GM23338 (cell line): ENCODE results near the gene SERPINA9.

Experiments used
- CREB1 ChIP-seq: fragments of 250-450 bp; sonication (Bioruptor Pico); IDR thresholded peaks from 2 replicates; pipeline ENCODE4 v1.5.0; 2020; ENCODE audit warnings: low read depth, mild to moderate bottlenecking, moderate library complexity
- EZH2 ChIP-seq: fragments of 200-600 bp; sonication (generic); IDR thresholded peaks from one replicate; pipeline ENCODE4 v1.8.0; 2017; ENCODE audit warnings: antibody characterized with exemption, mild to moderate bottlenecking, low read depth; ENCODE audit not compliant: unreplicated experiment
- EZH2phosphoT487 ChIP-seq: fragments of 200-600 bp; sonication (generic); IDR thresholded peaks from one replicate; pipeline ENCODE4 v1.8.1; 2018; ENCODE audit warnings: antibody characterized with exemption; ENCODE audit not compliant: unreplicated experiment
- JUNB ChIP-seq: IDR thresholded peaks from one replicate; pipeline ENCODE4 v1.6.1; 2016; ENCODE audit warnings: antibody characterized with exemption; ENCODE audit not compliant: unreplicated experiment
- NANOG ChIP-seq: IDR thresholded peaks from 2 replicates; pipeline ENCODE4 v1.6.1; 2016; ENCODE audit warnings: antibody characterized with exemption, borderline replicate concordance
- POLR2AphosphoS5 ChIP-seq: IDR thresholded peaks from 2 replicates; pipeline ENCODE4 v1.6.1; 2016; ENCODE audit warnings: antibody characterized with exemption, low read depth
- ZNF114 ChIP-seq: fragments of 250-450 bp; sonication (Bioruptor Pico); IDR thresholded peaks from 2 replicates; pipeline ENCODE4 v1.5.0; 2020; ENCODE audit warnings: mild to moderate bottlenecking, moderate library complexity
- ZNF331 ChIP-seq: fragments of 250-450 bp; sonication (Bioruptor Pico); IDR thresholded peaks from 2 replicates; pipeline ENCODE4 v1.5.0; 2020; ENCODE audit warnings: low read depth, mild to moderate bottlenecking, moderate library complexity
- TF ChIP-seq, protein P1 (sequence below), 2 experiments: fragments of 200-600 bp in 1 of 2; sonication (generic) in 1 of 2; conservative IDR thresholded peaks; 2 replicates each; pipeline versions ENCODE4 v1.5.1 to v1.6.1; 2016 to 2017; ENCODE audit warnings: antibody characterized with exemption in 2 of 2, low read depth in 2 of 2, mild to moderate bottlenecking in 2 of 2, moderate library complexity in 1 of 2
- TF ChIP-seq, protein P2 (sequence below): IDR thresholded peaks from 2 replicates; pipeline ENCODE4 v1.6.1; 2016; ENCODE audit warnings: antibody characterized with exemption
- TF ChIP-seq, protein P3 (sequence below): IDR thresholded peaks from one replicate; pipeline ENCODE4 v1.6.1; 2018; ENCODE audit warnings: antibody characterized with exemption; ENCODE audit not compliant: unreplicated experiment

DNA sequence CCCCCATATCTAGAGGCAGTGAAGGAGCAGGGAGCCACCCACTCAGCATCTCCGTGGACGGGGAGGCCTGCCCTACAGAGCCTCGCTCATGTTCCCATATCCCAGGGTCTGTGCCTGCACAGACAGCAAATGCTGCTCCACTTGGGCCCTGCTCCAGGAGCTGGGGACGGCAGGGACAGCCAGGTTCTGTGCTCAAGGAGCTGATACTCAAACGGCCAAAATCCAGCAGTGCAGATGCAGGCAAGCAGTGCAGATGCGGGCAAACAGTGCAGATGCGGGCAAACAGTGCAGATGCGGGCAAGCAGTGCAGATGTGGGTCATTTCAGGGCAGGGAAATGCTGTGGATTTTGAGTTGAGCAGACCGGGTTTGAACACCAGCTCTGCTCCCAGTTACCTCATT is 39.4 kb upstream of the SERPINA9 start:
- TF ChIP-seq ZNF114 (no peak), POLR2AphosphoS5 (no peak), EZH2 (no peak), ZNF331 (CRISPR knock-in tag) (no peak), EZH2phosphoT487 (no peak), JUNB (no peak), CREB1 (CRISPR knock-in tag) (no peak), NANOG (no peak)
- TF ChIP-seq, protein P1, sequence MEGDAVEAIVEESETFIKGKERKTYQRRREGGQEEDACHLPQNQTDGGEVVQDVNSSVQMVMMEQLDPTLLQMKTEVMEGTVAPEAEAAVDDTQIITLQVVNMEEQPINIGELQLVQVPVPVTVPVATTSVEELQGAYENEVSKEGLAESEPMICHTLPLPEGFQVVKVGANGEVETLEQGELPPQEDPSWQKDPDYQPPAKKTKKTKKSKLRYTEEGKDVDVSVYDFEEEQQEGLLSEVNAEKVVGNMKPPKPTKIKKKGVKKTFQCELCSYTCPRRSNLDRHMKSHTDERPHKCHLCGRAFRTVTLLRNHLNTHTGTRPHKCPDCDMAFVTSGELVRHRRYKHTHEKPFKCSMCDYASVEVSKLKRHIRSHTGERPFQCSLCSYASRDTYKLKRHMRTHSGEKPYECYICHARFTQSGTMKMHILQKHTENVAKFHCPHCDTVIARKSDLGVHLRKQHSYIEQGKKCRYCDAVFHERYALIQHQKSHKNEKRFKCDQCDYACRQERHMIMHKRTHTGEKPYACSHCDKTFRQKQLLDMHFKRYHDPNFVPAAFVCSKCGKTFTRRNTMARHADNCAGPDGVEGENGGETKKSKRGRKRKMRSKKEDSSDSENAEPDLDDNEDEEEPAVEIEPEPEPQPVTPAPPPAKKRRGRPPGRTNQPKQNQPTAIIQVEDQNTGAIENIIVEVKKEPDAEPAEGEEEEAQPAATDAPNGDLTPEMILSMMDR (conservative IDR thresholded peaks at IDR 0.05; ENCODE audit: low read depth in 2 of 2): no peak
- TF ChIP-seq, protein P2, sequence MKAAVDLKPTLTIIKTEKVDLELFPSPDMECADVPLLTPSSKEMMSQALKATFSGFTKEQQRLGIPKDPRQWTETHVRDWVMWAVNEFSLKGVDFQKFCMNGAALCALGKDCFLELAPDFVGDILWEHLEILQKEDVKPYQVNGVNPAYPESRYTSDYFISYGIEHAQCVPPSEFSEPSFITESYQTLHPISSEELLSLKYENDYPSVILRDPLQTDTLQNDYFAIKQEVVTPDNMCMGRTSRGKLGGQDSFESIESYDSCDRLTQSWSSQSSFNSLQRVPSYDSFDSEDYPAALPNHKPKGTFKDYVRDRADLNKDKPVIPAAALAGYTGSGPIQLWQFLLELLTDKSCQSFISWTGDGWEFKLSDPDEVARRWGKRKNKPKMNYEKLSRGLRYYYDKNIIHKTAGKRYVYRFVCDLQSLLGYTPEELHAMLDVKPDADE: no peak
- TF ChIP-seq, protein P3, sequence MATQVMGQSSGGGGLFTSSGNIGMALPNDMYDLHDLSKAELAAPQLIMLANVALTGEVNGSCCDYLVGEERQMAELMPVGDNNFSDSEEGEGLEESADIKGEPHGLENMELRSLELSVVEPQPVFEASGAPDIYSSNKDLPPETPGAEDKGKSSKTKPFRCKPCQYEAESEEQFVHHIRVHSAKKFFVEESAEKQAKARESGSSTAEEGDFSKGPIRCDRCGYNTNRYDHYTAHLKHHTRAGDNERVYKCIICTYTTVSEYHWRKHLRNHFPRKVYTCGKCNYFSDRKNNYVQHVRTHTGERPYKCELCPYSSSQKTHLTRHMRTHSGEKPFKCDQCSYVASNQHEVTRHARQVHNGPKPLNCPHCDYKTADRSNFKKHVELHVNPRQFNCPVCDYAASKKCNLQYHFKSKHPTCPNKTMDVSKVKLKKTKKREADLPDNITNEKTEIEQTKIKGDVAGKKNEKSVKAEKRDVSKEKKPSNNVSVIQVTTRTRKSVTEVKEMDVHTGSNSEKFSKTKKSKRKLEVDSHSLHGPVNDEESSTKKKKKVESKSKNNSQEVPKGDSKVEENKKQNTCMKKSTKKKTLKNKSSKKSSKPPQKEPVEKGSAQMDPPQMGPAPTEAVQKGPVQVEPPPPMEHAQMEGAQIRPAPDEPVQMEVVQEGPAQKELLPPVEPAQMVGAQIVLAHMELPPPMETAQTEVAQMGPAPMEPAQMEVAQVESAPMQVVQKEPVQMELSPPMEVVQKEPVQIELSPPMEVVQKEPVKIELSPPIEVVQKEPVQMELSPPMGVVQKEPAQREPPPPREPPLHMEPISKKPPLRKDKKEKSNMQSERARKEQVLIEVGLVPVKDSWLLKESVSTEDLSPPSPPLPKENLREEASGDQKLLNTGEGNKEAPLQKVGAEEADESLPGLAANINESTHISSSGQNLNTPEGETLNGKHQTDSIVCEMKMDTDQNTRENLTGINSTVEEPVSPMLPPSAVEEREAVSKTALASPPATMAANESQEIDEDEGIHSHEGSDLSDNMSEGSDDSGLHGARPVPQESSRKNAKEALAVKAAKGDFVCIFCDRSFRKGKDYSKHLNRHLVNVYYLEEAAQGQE: no peak
